Prostate gland (tissue), 2 donors: ENCODE data around the gene ZNF322.

Source experiments
- POLR2A ChIP-seq: fragments of 450-650 bp; IDR thresholded peaks from one replicate; pipeline ENCODE4 v1.6.1; 2016; ENCODE audit warnings: antibody characterized with exemption, mild to moderate bottlenecking
- TF ChIP-seq, protein P1 (sequence below), 4 experiments: fragments of 200-600 bp in 2 of 4; fragments of 450-650 bp in 2 of 4; sonication (generic) in 2 of 4; IDR thresholded peaks; 1 replicate in 3 of 4; 2 replicates in 1 of 4; pipeline ENCODE4 v1.5.1; 2016 to 2019; ENCODE audit warnings: antibody characterized with exemption in 4 of 4, mild to moderate bottlenecking in 2 of 4, moderate library complexity in 2 of 4

- TF ChIP-seq, protein P1, sequence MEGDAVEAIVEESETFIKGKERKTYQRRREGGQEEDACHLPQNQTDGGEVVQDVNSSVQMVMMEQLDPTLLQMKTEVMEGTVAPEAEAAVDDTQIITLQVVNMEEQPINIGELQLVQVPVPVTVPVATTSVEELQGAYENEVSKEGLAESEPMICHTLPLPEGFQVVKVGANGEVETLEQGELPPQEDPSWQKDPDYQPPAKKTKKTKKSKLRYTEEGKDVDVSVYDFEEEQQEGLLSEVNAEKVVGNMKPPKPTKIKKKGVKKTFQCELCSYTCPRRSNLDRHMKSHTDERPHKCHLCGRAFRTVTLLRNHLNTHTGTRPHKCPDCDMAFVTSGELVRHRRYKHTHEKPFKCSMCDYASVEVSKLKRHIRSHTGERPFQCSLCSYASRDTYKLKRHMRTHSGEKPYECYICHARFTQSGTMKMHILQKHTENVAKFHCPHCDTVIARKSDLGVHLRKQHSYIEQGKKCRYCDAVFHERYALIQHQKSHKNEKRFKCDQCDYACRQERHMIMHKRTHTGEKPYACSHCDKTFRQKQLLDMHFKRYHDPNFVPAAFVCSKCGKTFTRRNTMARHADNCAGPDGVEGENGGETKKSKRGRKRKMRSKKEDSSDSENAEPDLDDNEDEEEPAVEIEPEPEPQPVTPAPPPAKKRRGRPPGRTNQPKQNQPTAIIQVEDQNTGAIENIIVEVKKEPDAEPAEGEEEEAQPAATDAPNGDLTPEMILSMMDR (IDR thresholded peaks at IDR 0.05) = no peak
- no peak for TF ChIP-seq POLR2A
Measured at GRCh38 chr6:26604797-26605196, 54.7 kb downstream of the ZNF322 start.
